ENCODE measurements around the gene RABGEF1.
"Not testable (repeated sequence)": the region's sequence is repeated elsewhere in the genome, so short reads cannot be mapped to it uniquely, and the experiment has no call there.

Gene RABGEF1

GRCh38 chr7:66734006-66734405 lies 6.5 kb upstream of the RABGEF1 start:
- no peak for DNase-seq (ENCODE audit: insufficient read length, low spot score)
- no peak for FAIRE-seq

- DNase-seq (ENCODE audit: insufficient read length, low spot score) (no peak), FAIRE-seq (no peak)
These were observed 5.4 kb upstream of the RABGEF1 start for GRCh38 chr7:66735154-66735553.

GRCh38 chr7:66735850-66736249 lies 4.7 kb upstream of the RABGEF1 start:
- no peak for FAIRE-seq
- no peak for DNase-seq (ENCODE audit: insufficient read length, low spot score)

GRCh38 chr7:66736892-66737291 lies 3.6 kb upstream of the RABGEF1 start:
- FAIRE-seq (no peak), DNase-seq (ENCODE audit: insufficient read length, low spot score) (no peak)

GRCh38 chr7:66737667-66738066 lies 2.9 kb upstream of the RABGEF1 start:
- FAIRE-seq (no peak), DNase-seq (ENCODE audit: insufficient read length, low spot score) (no peak)

- DNase-seq (ENCODE audit: insufficient read length, low spot score) (no peak), FAIRE-seq (no peak)
These were observed 1.1 kb upstream of the RABGEF1 start for GRCh38 chr7:66739477-66739876.

- FAIRE-seq (no peak), DNase-seq (ENCODE audit: insufficient read length, low spot score) (no peak)
These were observed 606 bp upstream of the RABGEF1 start for GRCh38 chr7:66739953-66740301.

GRCh38 chr7:66740980-66741709 lies 612 bp downstream of the RABGEF1 start:
- peak; percentile 18 for DNase-seq (ENCODE audit: insufficient read length, low spot score)
- FAIRE-seq: not testable (repeated sequence)

- FAIRE-seq (no peak), DNase-seq (ENCODE audit: insufficient read length, low spot score) (no peak)
These were observed 1.1 kb downstream of the RABGEF1 start for GRCh38 chr7:66741710-66742049.

GRCh38 chr7:66742298-66742697 lies 1.8 kb downstream of the RABGEF1 start:
- not testable (repeated sequence) for DNase-seq (ENCODE audit: insufficient read length, low spot score); FAIRE-seq

- FAIRE-seq (no peak), DNase-seq (ENCODE audit: insufficient read length, low spot score) (no peak)
These were observed 3.4 kb downstream of the RABGEF1 start for GRCh38 chr7:66743920-66744319.

- DNase-seq (ENCODE audit: insufficient read length, low spot score): no peak
- FAIRE-seq: no peak
These were observed 6.9 kb downstream of the RABGEF1 start for GRCh38 chr7:66747385-66747784.

- DNase-seq (ENCODE audit: insufficient read length, low spot score) (no peak), FAIRE-seq (no peak)
These were observed 7.5 kb downstream of the RABGEF1 start for GRCh38 chr7:66747881-66748511.

GRCh38 chr7:66748791-66749190 lies 8.3 kb downstream of the RABGEF1 start:
- no peak for DNase-seq (ENCODE audit: insufficient read length, low spot score)
- FAIRE-seq: no peak

GRCh38 chr7:66751945-66752344 lies 11.4 kb downstream of the RABGEF1 start:
- FAIRE-seq (no peak), DNase-seq (ENCODE audit: insufficient read length, low spot score) (no peak)

- no peak for DNase-seq (ENCODE audit: insufficient read length, low spot score)
These were observed 14.0 kb downstream of the RABGEF1 start for GRCh38 chr7:66754541-66754940.

GRCh38 chr7:66755059-66755458 lies 14.5 kb downstream of the RABGEF1 start:
- DNase-seq (ENCODE audit: insufficient read length, low spot score); FAIRE-seq: not testable (repeated sequence)

More at GRCh38 chr7:66754541-66754940, 14.0 kb downstream of the RABGEF1 start:
- no peak for FAIRE-seq

- not testable (repeated sequence) for FAIRE-seq; DNase-seq (ENCODE audit: insufficient read length, low spot score)
These were observed 15.7 kb downstream of the RABGEF1 start for GRCh38 chr7:66756227-66756626.

GRCh38 chr7:66756889-66757288 lies 16.4 kb downstream of the RABGEF1 start:
- FAIRE-seq (no peak), DNase-seq (ENCODE audit: insufficient read length, low spot score) (no peak)

GRCh38 chr7:66757939-66758338 lies 17.4 kb downstream of the RABGEF1 start:
- DNase-seq (ENCODE audit: insufficient read length, low spot score): no peak
- no peak for FAIRE-seq

GRCh38 chr7:66758950-66759628 lies 18.6 kb downstream of the RABGEF1 start:
- no peak for FAIRE-seq
- DNase-seq (ENCODE audit: insufficient read length, low spot score): no peak

GRCh38 chr7:66763183-66763582 lies 22.6 kb downstream of the RABGEF1 start:
- not testable (repeated sequence) for FAIRE-seq

More at GRCh38 chr7:66763183-66763582, 22.6 kb downstream of the RABGEF1 start:
- not testable (repeated sequence) for DNase-seq (ENCODE audit: insufficient read length, low spot score)
